ENCODE measurements around the gene CDH4. TPM values are rescaled to one million over a fixed set of nuclear protein-coding genes. Genes with fewer than 3 reads are reported as not detected.

Gene CDH4
- polyA plus RNA-seq, 3 donors = 6.9 to 8.7 (median 7.9) TPM

- no peak for DNase-seq (ENCODE audit: extremely low read depth in 1 of 11, low read depth in 9 of 11, low spot score in 4 of 11)
These were observed 261.3 kb downstream of the CDH4 start for GRCh38 chr20:61513124-61514017.

GRCh38 chr20:61514018-61514365, 261.9 kb downstream of the CDH4 start:
- DNase-seq (ENCODE audit: extremely low read depth in 1 of 11, low read depth in 9 of 11, low spot score in 4 of 11) = no peak

DNA sequence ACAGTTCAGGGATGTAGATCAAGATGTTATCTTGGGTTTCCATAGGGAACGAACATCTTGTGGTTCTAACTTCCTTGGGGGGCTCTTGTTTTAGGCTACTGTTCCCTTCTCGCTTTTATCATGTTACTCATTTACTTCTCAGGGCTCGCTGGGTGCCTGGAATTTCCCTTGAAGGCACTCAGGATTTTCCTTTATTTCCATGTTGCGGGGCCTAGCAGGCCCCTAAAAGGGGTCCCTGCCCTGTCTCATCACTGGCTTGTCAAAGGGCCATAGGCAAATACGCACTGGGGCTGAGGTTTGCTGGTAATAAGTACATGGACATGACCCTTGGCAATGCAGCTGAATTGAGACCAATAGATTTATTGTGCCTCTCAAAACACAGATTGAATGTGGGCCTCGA, 262.3 kb downstream of the CDH4 start:
- DNase-seq (ENCODE audit: extremely low read depth in 1 of 11, low read depth in 9 of 11, low spot score in 4 of 11) = peak in 4 of 11 donors; percentile 13 to 39 (median 30)

DNA sequence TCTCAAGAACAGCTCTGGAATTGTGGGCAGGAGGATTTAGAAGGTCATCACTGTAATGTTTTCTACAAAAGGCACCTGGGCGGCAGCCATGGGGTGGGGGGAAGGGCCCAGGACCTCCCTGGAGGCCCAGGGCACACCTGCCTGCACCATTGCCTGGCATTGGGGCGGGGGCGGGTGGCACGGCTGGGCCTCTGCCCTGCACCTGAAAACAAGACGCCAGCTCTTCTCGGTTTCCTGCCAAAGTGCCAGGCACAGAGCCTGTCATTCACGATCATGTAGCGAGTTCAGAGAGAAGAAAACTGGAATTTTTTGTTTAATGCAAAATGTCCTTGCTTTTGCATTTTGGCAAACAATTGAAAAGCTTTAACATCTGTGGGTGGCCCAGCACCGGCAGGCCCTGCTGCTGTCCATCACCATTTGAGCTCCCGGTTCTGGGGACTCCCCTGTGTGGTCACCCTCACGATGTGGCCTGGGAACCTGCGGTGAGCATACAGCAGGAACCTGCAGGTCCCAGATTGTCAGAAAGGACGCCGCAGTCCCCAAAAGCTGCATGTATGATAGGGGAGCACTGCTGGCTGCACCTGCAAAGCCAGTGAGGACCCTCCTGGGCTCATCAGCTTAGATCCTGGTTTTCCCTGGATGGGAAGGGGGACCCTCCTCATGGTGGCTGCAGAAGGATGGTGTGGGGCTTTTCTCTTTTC, 262.9 kb downstream of the CDH4 start:
- no peak for DNase-seq (ENCODE audit: extremely low read depth in 1 of 11, low read depth in 9 of 11, low spot score in 4 of 11)

DNA sequence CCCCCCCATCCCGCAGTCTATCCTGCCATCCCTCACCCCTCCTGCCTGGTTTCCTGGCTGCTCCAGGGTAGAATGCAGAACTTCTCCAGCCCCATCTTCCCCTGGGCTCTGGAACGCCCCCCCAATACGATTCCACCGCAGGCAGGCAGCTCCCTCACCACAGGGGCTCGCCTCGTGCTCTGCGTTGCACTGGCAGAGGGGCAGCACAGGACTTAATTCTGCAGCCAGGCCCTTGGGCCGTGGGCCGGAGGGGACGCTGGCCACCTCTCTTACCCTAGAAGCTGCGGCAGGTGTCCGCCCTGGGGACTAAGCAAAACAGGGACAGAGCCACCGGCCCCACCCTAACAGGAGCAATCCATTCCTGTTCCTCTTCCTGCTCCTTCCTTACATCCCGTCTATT, 263.9 kb downstream of the CDH4 start:
- no peak for DNase-seq (ENCODE audit: extremely low read depth in 1 of 11, low read depth in 9 of 11, low spot score in 4 of 11)

DNA sequence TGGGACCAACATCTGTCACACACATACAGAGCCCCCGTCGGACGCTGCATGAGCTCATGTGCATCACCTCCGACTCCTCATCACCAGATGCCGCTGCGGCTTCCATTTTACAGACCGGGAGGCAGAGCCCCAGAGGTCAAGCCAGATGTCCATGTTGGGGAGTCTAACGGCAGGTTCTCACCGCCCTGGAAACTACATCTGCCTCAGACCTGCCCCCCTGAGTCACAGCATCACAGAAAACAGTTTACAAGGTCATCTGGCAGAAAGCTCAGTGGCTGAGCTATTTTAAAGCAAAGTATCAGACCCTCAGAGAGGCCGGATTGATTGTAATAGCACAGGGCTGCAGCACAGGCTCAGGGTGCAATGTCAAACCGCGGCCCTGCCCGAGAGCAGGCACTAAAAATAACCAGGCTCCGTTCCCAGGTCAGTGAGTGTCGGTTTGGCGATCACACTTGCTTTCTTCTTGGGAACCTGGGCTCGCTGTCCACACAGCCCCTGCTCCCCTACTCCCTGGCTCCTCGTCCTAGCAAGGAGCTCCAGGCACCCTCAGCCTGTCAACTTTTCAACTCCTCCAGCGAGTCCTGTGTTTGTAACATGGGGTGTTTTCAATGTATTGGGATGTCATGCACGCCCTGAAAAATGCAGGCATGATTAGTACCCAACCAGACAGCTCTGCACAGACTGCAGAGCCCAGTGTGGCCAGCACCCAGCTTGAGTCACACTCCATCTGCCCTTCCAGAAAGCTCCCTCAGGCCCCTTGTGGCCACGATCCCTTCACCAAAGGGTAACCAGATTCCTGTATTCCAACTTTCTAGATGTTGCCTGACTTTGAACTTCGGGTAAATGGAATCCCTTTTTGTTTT, 264.5 kb downstream of the CDH4 start:
- DNase-seq (ENCODE audit: extremely low read depth in 1 of 11, low read depth in 9 of 11, low spot score in 4 of 11) = no peak

DNA sequence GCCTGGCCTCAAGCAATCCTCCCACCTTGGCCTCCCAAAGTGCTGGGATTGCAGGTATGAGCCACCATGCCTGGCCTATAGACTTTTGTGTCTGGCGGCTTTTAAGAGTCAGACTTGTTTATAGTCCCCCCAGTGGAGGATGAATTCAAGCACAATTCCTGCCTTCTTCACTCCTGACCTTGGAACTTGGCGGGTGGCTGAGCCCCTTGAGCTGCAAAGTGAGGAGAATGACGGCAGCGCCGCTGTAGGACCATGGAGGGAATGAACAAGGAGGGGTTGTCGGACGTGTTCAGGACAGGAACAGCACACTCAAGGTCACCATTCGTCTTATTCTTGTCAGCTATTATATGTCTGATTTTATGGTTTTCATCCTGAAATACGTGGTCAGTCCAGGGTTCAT, 265.4 kb downstream of the CDH4 start:
- no peak for DNase-seq (ENCODE audit: extremely low read depth in 1 of 11, low read depth in 9 of 11, low spot score in 4 of 11)

DNA sequence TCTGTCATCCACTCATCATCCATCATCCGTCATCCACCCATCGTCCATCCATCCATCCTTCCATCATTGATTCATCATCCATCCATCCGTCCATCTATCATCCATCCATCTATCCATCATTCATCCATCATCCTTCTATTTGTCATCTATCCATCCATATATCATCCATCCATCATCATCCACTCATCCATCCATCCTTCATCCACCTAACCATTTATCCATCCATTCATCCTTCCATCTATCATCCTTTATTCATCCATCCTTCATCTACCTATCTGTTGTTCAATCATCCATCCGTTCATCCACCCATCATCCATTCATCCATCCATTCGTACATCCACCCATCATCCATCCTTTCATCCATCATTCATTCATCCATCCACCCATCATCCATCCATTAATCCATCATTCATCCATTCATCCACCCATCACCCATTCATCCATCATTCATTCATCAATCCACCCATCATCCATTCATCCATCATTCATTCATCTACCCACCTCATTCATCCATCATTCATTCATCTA, 266.4 kb downstream of the CDH4 start:
- no peak for DNase-seq (ENCODE audit: extremely low read depth in 1 of 11, low read depth in 9 of 11, low spot score in 4 of 11)

- DNase-seq (ENCODE audit: extremely low read depth in 1 of 11, low read depth in 9 of 11, low spot score in 4 of 11) = no peak
These were observed 267.4 kb downstream of the CDH4 start for GRCh38 chr20:61519488-61519887.

- DNase-seq (ENCODE audit: extremely low read depth in 1 of 11, low read depth in 9 of 11, low spot score in 4 of 11) = no peak
These were observed 268.2 kb downstream of the CDH4 start for GRCh38 chr20:61520076-61520892.

DNA sequence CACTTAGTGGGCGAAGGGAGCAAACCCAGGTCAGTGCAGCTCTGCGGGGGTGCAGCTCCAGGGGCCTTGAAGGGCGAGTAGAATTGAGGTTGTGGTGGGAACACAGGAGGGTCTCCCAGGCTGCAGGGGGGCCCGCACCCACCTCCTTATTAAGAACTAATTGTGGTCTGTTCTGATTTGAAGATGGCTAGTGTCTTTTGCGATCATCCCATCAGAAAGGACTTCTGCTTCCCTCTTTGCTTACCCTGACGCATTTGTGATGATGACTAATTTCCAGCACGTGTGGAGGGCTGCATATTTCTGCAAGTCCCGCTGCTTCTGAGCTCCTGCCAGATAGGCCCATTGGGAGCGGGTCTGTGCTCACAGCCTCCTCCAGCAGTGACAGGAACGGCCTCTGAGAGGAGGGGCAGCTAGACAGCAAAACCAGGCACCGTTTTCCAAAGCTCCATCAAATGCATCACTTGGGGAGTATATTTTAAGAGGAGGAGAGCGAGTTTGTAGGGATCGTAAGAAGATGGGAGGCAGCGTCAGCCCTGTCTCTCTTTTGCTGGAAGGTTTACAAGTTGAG, 268.9 kb downstream of the CDH4 start:
- no peak for DNase-seq (ENCODE audit: extremely low read depth in 1 of 11, low read depth in 9 of 11, low spot score in 4 of 11)

DNA sequence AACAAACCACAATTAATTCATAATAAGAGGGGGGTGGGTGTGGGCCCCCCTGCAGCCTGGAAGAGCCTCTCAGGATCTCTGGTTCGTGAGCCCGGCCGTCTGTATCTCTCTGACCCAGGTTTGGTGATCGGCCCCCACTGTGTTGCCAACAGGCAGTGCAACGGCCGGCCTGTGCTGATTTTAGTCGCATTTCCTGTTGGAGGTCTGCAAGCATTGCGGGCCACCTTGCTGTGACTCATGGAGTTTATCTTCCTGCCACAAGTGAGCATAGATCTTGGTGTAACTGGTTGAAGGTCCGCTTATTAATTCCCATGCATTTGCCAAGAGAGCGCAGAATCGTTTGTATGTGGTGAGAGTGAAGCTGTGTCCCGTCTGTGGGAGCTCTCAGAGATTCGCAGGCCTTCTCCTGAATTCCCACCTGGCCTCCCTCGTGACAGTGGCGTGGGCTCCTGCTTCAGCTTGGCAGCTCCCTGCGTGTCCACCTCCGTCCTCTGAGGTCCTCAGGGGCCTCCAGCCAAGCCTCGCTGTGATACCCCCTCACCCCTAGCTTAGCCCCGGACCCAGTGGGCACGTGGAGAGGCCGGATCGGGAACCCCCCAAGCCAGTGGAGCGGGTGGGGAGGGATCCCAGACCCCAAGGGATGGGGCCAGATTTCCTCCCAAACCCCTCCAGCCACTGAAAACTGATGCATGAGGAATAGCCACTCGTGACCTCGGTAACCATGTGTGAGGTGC, 269.8 kb downstream of the CDH4 start:
- no peak for DNase-seq (ENCODE audit: extremely low read depth in 1 of 11, low read depth in 9 of 11, low spot score in 4 of 11)

- DNase-seq (ENCODE audit: extremely low read depth in 1 of 11, low read depth in 9 of 11, low spot score in 4 of 11) = no peak
These were observed 270.5 kb downstream of the CDH4 start for GRCh38 chr20:61522498-61523090.

- no peak for DNase-seq (ENCODE audit: extremely low read depth in 1 of 11, low read depth in 9 of 11, low spot score in 4 of 11)
These were observed 271.1 kb downstream of the CDH4 start for GRCh38 chr20:61523145-61523544.

DNA sequence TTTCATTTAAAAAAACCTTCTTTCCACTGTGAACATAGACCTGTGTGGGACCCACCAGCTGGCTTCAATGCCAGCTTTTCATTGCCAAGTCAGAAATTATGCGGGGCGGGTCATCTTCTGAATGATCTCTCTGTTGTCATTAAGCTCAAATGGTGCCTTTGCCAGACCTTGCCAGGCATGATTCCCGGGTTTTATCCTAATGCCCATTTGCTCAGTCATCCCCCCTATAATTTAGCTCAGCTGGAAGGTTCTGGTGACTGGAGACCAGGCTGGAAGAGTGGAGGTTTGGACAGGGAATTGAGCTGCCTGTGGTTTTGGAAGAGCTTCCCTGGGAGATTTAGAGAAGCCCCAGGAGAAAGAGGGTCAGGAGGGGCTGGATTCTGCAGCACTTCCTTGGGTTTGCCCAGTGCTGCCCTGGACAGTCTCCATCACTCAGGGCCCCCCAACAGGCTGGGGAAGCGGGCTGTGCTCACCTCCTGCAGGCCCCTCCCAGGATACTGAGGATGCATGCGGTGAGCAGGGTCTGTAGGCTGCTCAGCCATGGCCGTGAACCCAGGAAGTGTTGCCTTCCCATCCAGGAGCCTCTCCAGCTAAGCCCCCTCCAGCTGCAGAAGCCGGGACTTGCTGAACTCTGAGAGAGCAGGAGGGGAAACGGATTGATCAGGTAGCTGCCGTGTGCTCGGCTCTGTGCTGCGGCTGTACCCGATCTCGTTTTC, 273.0 kb downstream of the CDH4 start:
- no peak for DNase-seq (ENCODE audit: extremely low read depth in 1 of 11, low read depth in 9 of 11, low spot score in 4 of 11)

DNA sequence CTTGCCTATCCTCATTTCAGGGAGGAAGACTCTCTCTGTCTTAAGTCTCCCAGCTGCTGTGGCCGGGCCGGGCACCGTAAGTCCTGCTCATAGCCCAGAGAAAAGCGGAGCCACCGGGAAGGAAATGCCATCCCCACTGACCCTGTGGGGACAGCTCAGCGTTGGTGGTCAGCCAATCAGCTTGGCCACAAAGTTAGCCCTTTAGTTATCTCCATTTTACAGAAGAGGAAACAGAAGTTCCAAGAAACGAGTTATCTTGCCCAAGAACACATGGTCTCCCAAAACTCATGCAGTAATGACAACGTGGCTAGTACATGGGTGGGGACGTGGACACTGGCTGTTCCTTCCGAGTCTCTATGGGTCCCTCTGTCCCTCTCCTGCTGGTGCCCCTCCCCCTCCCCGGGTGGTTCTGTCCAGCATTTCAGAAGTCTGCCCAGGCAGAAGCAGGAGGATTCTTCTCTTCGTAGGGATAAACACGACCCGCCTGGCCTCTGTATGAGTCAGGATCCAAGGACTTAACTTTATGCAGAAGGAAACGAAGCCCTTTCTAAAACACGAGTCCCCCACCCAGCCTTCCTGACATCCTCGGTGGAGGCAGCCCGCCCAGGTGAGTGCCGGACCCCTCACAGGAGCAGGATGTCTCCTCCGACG, 273.8 kb downstream of the CDH4 start:
- DNase-seq (ENCODE audit: extremely low read depth in 1 of 11, low read depth in 9 of 11, low spot score in 4 of 11) = no peak

All from renal cortex interstitium (tissue), 11 donors.